GM19395 (cell line): Measurements from ENCODE around the gene CATSPER2.
"Not testable (repeated sequence)": the region's sequence is repeated elsewhere in the genome, so short reads cannot be mapped to it uniquely, and the experiment has no call there.

Experiments
- ATAC-seq: cut with Tn5 transposase; IDR thresholded peaks from one replicate; pipeline ENCODE4 v1.9.1; 2021; ENCODE audit warnings: mild to moderate bottlenecking, moderate library complexity; ENCODE audit not compliant: unreplicated experiment

CATSPER2 gene

DNA sequence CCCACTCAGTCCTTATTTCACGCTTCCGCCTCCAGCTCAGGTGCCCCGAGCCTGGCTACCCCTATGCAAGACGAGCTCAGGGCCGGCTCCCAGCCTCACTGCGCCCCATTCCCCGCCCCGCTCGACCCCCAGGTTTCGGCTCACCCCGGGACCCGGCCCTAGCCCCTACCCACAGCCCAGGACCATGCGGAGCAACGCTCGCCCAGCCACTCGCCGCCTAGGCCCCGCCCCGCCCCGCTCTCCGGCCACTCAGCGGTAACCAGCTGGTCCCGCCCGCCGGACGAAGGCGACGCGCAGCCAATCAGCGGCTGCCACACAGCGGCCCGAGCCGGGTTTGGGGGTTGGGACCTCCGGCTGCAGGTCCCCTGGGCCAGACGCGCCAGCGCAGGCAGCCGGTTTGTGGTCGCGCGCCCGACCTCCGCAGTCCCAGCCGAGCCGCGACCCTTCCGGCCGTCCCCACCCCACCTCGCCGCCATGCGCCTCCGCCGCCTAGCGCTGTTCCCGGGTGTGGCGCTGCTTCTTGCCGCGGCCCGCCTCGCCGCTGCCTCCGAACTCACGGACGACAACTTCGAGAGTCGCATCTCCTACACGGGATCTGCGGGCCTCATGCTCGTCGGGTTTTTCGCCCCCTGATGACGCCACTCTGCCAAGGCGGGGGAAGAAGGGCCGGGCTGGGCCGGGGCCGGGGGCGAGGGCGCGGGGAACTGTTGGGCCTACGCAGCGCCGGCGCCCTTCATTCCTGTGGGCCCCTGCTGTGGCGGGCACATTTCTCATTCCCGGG is at the start of gene CATSPER2:
Gene CATSPER2 (minus strand): TSS at position 196 of the 781 bp plus-strand sequence. CDS start 783 bp downstream, outside the sequence.
- no peak for ATAC-seq

DNA sequence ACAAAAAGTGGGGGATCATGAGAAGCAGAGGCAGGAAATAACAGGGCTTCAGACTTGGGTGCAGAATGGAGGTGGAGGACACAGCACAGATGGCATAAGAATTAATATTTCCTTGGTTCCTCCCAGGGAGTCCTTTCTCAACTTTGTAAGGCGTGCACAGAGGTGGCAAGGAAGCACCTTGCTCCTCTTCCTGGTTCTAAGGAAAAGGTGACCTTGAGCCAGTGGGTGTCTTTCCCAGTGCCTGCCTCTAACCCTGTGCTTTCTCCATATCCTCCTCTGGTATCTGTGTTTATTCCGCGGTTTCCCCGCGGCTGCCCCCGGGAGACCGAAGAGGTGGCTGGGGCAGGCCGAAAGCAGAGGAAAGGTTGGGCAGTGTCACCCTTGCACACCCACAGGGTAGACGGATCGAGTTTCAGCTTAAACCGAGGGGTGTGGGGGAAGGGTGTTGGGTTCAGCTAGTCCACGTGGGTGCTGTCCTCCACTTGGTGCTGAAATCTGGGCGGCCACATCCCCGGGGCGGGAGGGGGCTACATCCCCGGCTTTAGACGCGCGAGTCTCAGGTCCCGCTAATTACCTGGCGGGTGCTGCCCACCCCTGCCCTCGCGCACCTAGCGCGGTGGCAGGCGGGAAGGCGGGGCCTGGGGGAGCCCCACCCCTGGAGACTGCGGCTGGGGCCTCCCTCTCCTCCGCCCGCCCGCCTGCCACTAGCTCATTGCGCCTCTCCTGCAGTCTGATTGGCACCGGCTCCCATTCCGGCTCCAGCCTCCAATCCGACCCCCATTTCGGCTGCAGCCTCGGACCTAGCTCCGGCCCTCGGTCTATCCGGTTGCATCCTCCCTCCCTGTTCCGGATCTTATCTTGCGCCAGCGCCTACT is 44.7 kb upstream of the CATSPER2 start, which contains the start of gene CKMT1A:
Gene CKMT1A (plus strand): TSS at position 712 of the 875 bp plus-strand sequence. CDS start 192 bp downstream, outside the sequence.
- not testable (repeated sequence) for ATAC-seq

DNA sequence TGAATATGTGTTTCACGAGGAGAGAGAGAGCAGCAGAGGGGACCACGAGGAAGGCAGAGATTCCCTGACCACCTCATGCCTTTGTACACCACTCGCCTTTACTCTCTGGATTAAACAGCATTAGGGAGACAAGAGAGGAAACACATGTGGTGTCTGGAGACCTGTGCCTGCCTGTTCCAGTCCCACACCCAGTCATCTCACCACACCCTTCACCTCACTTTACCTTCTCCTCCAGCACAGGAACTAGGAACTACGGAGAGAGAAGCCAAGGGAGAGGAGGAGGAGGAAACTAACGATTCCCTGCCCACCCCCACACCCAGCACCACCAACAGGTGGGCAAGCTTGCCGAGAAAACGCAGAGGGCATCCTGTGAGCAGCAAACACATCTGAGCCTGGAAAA is 44.0 kb upstream of the CATSPER2 start:
- not testable (repeated sequence) for ATAC-seq

DNA sequence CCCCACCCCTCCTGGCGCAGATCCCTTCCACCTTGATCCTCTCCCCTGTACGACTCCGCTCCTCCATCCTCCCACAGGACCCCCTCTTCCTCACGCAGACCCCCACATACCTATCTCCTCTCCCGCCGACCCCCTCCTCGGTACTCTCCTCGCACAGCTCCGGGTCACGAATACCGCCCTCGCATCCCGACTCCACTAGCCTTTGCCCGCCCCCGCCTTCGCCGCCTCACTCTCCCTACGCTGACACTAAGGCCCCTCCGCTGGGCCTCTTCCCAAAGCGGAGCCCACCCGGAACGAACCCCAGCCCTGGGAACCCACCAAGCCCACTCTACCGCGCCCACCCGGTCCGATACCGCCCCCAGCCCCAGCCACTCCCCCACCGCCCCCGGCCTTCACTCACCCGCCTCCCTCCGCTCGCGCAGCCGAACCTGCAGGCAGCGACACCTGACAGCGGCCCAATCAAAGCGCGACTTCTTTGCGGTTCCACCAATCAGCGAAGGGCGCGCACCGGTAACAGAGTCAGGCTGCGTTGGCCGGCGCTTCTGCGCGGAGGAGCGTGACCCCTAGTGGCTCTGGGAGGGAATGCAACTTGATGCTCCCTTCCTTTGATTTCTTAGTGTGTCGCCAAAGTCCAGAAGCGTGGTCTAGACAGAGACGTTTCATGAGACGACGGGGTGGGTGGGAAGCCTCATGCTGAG is 41.1 kb upstream of the CATSPER2 start:
- ATAC-seq = peak; percentile 94

DNA sequence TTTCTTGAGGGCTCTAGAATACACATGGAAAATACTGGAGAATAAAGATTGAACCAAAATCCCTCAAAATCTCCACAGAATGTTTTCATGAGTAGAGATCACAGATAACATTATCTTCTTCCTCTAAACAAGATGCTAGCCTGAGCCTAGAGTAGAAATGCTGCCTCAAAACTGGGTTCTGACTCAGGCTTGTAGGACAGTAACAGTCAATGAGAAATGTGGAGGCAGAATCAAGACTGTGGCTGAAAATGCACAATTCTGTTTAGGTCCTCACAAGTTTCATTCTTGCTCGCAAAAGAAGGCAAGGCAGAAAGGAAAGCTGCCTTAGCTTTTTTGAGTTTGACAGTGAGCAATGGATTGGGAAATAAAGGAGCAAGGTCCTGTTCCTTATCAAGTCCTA is 25.5 kb upstream of the CATSPER2 start:
- not testable (repeated sequence) for ATAC-seq

DNA sequence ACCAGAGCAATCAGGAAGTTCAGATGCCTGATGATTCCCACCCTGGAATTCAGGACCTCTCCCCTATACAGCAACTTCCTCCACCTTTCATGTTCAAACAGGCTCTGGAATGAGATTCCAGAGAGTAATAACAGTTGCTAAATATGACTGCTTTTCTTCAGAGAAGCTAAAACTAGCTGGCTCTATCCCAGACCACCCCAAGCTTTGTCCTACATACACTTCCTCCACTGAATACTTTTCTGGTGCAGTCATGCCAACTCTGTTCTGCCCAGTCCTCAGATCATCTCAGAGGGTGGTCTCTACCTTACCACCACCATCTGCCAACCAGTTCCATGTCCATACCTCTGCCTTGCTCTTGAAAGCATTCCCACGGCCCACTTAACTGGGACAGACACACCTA is 17.5 kb upstream of the CATSPER2 start:
- ATAC-seq = not testable (repeated sequence)

DNA sequence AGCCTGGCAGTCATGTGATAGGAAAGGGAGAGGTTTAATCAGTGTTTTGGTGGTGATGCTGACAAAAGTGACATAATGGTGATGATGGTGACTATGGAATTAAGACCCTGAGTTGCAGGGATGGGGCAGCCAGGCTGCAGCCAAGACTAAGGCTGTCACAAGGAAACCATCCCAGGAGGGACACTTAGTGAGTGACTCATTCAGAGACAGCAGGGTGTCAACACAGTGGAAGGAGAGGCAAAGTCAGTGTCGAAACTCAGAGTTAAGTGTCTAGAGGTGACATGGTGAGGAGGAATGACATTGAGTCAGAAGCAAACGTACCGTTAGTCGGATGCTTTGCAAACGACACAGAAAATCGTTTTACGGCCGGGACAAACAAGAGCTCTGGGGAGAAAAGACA is 14.7 kb upstream of the CATSPER2 start:
- ATAC-seq = not testable (repeated sequence)

DNA sequence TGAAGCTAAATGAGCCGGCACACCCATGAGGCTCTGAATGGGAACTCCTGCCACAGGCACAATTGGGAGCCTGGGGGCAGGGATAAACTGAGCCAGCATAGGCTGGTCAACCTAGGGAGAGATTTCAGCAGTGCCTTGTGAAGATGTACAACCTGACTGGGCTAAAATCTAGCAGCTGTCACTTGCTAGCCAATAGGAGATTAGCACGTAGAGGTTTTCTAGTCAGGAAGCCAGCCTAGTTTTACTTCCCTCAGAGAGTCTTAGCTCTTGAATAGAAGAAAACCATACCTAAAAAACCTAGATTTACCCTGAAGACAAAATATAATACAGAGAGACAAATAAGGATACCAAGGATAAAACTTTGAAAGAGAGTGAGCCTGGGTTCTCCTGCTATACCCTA is 13.6 kb upstream of the CATSPER2 start:
- ATAC-seq = not testable (repeated sequence)

DNA sequence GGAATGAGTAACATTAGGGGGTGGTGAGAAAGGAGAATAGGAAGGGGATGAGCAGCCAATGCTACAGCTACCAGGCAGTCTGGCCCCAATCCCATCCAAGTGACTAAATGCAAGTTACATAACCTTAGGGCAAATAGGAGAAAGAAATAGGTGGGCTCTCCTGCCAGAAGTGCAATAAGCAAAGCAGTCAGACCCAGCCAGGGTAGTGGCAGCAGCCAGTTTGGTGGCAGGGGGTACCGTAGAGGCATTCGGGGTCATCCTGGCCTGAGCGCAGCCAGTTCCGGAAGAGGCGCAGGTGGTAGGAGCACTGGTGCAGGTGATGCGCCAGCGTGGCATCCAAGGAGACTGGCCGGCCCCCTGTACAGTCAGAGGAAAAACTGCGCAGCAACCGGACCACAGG is 11.1 kb upstream of the CATSPER2 start:
- not testable (repeated sequence) for ATAC-seq

DNA sequence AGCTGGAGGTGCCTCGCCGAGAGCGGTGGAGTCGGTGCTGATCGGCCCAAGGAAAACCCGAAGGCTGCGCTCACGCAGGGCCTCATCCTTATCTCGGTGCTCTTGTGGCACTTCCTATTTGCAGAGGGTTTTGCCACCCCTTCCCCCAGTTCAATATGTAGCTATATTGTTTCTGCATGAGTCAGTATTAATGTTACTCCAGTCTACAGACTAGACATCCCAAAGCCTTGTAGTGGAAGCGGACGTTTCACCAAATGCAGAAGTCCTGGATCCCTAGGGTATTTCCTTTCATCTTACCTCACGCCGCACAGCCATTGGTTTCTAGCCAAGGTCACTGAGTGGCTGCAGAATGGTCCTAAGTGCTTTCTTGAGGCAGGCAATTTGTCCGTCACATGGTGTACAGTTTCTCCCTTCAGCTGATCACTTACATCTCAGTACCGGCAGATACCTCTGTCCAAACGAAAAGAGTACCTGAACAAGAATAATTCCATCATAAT is 834 bp upstream of the CATSPER2 start:
- not testable (repeated sequence) for ATAC-seq

DNA sequence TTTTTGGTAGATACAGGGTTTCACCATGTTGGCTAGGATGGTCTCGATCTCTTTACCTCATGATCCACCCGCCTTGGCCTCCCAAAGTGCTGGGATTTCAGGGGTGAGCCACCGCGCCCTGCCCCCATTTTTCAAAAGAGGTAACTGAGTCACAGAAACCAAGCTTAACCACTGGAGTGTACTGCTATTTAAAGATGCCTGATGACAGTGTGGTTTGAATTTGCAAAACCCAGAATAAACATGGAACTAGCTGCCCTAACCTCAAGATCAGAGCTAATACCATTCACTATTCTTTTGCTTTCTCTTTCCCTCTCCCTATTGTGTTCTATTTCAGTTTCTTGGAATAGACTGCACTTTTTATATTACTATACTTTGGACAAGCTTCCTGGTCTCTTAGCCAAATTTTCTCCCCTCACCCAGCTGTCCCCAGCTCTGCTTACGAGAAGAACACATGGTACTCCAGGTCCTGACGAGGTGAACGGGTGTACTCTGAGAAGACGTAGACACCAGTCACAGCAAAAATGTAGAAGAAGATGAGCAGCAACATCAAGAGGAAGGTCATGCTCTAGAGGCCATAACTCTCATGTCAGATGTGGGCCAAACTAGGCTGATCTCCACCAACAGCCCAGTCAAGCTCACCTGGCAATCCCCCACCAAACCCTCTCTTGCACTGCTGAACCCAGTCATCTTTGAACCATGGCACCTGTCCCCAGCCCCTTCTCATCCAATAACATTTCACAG is 10.0 kb downstream of the CATSPER2 start:
- not testable (repeated sequence) for ATAC-seq

DNA sequence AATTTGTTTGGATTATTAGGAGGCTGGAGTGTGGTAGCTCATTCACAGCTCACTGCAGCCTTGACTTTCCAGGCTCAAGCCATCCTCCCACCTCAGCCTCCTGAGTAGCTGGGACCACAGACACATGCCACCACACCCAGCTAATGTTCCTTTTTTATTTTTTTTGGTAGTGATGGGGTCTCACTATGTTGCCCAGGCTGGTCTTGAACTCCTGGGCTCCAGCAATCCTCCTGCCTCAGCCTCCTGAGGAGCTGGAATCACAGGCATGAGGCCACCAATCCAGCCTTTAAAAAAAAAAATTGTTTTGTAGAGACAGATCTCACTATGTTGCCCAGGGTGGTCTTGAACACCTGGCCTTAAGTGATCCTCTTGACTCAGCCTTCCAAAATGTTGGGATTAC is 21.7 kb downstream of the CATSPER2 start:
- not testable (repeated sequence) for ATAC-seq

DNA sequence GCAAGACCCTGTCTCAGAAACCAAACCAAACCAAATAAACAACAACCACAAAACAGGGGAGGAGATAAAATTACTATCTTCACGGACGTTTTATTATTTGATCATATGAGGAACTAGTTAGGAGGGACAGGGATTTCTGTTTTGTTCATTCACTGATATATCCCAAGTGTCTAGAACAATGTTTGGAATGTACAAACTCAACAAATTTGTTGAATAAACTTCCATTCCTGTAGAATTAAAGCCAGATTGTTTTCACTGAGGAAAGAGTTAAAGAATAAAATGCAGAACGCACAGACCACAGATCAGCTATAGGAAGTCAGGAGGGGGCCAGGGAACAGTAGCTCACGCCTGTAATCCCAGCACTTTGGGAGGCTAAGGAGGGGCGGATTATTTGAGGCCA is 23.5 kb downstream of the CATSPER2 start:
- no peak for ATAC-seq

DNA sequence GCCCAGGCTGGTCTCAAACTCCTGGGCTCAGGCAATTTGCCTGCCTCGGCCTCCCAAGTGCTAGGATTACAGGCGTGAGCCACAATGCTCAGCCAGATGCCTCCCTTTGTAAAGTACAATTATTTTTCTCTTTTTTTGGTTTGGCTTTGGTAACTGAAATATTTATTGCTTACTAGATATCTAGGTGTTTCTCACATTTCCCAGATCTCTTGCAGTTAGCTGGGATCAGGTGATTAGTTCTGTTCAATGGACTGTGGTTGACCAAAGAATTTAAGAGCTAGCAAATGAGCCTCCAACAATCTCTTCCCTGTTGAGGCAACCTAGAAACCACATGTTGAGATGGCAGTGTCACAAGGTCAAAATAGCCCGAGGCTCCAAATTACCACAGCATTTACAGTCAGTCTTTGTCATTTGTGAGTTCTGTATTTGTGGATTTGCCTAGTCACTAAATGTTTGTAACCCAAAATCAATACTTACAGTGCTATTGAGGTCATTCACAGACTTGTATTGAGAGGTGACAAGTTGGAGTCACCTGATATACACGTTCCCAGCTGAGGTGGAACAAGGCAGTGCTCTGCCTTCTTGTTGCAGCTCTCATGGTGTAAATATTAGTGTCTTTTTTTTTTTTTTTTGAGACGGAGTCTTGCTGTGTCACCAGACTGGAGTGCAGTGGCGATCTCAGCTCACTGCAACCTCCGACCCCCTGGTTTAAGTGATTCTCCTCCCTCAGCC is 26.4 kb downstream of the CATSPER2 start:
- not testable (repeated sequence) for ATAC-seq

DNA sequence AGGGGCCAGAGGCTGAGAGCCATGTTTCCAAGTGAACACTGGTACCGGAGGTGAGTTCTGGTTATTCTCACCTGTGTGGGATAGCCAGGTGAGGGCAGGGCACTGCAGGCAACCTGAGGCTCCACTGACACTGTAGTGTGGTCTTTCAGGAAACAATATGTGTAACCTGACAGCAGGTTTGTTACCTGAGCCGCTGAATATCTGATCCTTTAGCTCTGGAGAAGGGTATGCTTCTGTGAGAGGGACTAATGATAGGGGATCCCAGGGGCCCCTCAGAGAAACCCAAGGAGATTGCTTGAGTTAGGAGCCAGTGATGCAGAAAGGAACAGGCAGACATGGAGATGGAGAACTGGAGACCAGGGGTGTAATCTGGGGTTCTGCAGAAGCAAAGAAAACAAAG is 29.9 kb downstream of the CATSPER2 start, which contains the start of gene STRC:
Gene STRC (minus strand): TSS at position 101 of the 400 bp plus-strand sequence. CDS start 78 bp downstream, at position 23.
- not testable (repeated sequence) for ATAC-seq

DNA sequence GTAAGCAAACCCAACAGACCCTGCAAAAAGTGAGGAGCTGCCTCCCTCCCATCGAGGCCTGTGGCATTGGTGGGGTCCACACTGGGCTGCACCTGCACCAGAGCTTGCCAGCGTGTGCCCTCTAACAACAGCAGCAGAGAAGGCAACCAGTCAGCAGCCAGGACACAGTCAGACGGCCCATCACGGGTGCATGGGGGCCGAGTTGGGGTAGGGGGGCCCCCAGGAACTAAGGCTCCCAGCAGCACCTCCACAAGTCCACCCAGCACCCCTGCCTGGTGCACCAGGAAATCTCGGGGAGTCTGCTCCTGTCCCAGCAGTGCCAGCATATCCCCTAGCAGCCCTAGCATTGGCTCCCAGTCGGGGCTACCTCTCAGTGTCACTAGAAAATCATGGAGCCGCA is 30.9 kb downstream of the CATSPER2 start:
- not testable (repeated sequence) for ATAC-seq

DNA sequence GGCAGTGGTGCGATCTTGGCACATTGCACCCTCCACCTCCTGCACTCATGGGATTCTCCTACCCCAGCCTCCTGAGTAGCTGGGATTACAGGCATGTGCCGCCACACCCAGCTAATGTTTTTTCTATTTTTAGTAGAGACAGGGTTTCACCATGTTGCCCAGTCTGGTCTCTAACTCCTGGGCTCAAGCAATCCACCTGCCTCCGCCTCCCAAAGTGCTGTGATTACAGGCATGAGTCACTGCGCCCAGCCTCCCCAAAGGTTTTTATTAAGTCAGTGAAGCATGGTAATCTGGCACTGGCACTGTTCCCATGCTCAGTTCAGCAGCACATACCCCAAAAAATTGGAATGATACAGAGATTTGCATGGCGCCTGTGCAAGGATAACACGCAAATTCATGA is 46.4 kb downstream of the CATSPER2 start:
- not testable (repeated sequence) for ATAC-seq

DNA sequence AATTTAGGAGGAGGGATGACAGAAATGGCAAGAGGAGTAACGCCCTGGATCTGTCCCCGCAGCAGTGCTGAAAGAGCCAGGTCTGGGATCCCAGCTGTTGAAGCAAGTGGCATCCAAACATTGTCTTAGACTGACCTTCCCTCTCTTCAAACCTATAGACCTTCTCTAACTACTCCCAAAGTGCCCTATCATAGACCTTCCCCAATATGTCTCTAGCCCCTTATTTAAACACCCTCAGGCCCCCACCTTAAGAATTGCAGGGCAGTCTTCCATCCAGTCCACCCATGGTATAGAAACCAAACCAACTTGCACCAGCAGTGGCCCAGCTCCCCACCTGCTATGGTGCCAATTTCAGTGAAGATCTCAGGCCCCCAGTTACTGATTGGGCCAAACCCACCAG is 48.4 kb downstream of the CATSPER2 start:
- not testable (repeated sequence) for ATAC-seq

DNA sequence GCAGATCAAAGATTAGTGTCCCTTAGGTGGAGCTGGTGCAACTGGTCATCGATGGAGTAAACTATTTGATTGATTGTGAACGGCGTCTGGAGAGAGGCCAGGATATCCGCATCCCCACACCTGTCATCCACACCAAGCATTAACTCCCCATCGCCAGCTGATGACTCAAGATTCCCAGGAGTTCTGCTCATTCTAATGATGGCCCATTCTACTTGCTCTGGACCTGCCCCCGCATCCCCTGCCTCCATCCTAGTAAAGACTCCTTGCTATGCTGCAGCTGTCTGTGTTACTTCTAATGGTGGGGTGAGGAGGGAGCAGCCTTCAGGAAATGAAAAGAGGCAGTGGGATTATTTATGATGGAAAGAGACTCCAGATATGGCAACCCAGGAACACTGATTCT is 49.5 kb downstream of the CATSPER2 start:
- ATAC-seq = not testable (repeated sequence)
